Spleen (tissue), 7 donors: Measurements from ENCODE around the gene GCH1.

ENCODE experiments used
- CTCF ChIP-seq, 11 experiments: fragments of 200-600 bp in 7 of 11; fragments of 450-650 bp in 4 of 11; sonication (generic) in 4 of 11; IDR thresholded peaks in 8 of 11; conservative IDR thresholded peaks in 3 of 11; 1 replicate in 7 of 11; 2 replicates in 4 of 11; pipeline versions ENCODE4 v1.4.0 to v1.8.0; 2016 to 2021; ENCODE audit warnings: antibody characterized with exemption in 11 of 11, inconsistent platforms in 4 of 11, mild to moderate bottlenecking in 1 of 11
- POLR2A ChIP-seq, 3 donors: fragments of 450-650 bp; IDR thresholded peaks; one replicate each; pipeline ENCODE4 v1.5.1; 2017; ENCODE audit warnings: antibody characterized with exemption in 3 of 3, mild to moderate bottlenecking in 1 of 3
- POLR2AphosphoS5 ChIP-seq, 3 donors: sonication (generic); formaldehyde crosslinking; IDR thresholded peaks; one replicate each; pipeline ENCODE4 v1.5.1; 2017; ENCODE audit warnings: antibody characterized with exemption in 3 of 3
- donor health status: DM: no; HTN: no; CAD: no; lungs with moderate emphysema.
- donor health status: DM: no; HTN: no; CAD: no.
- donor health status: DM: no; HTN: no; CAD: no.

GRCh38 chr14:54929556-54929955 is 26.9 kb upstream of the GCH1 start:
- TF ChIP-seq POLR2AphosphoS5 (IDR thresholded peaks at IDR 0.05), result no peak
- TF ChIP-seq POLR2A (IDR thresholded peaks at IDR 0.05), result no peak
- no peak for TF ChIP-seq CTCF (IDR thresholded peaks at IDR 0.05 in 8 of 11, conservative IDR thresholded peaks at IDR 0.05 in 3 of 11)
